T-cell (primary cell): Measurements from ENCODE around the gene TEAD1. TPM values are rescaled to one million over a fixed set of nuclear protein-coding genes. Genes with fewer than 3 reads are reported as not detected.

Experiments
- ATAC-seq, 4 experiments: fragments of 200-7000 bp in 3 of 4; fragments of 150-1000 bp in 1 of 4; cut with Tn5 transposase; replicated peaks in 1 of 4; 1 replicate in 3 of 4; 2 replicates in 1 of 4; pipeline ENCODE4 v1.10.0; 2021; ENCODE audit warnings: moderate library complexity in 3 of 4, mild to moderate bottlenecking in 2 of 4, moderate number of reproducible peaks in 1 of 4
- CTCF ChIA-PET, 2 donors: fragments of 300-600 bp; sonication (Branson Sonifier 250); formaldehyde crosslinking; loops; one replicate each; lab custom pipeline; 2022; ENCODE audit warnings: antibody characterized with exemption in 2 of 2; lab: Charles Lee
- POLR2A ChIA-PET, 2 donors: fragments of 300-600 bp; sonication (Branson Sonifier 250); formaldehyde crosslinking; loops; one replicate each; lab custom pipeline; 2022; ENCODE audit warnings: antibody characterized with exemption in 2 of 2; lab: Charles Lee
- DNase-seq, 35 experiments: peaks; one replicate each; pipeline versions ENCODE4 v3.0.0 to v3.0.0-alpha.2; 2013 to 2023
- H3K27ac ChIP-seq: one replicate; pipeline ENCODE4 v1.5.1; 2013; ENCODE audit warnings: low read length
- H3K27me3 ChIP-seq, 2 experiments: replicated peaks in 1 of 2; 1 replicate in 1 of 2; 2 replicates in 1 of 2; pipeline versions ENCODE4 v1.6.1 to v1.7.0; 2013; ENCODE audit warnings: low read length in 1 of 2, mixed read lengths in 1 of 2; ENCODE audit not compliant: control insufficient read depth in 2 of 2, insufficient read depth in 2 of 2; ENCODE audit errors: extremely low read depth in 1 of 2
- H3K36me3 ChIP-seq, 2 donors: 1 replicate in 1 of 2; 2 replicates in 1 of 2; pipeline versions ENCODE4 v1.6.1 to v1.7.0; 2013; ENCODE audit warnings: low read length in 1 of 2; ENCODE audit not compliant: control insufficient read depth in 2 of 2, insufficient read depth in 1 of 2; ENCODE audit errors: extremely low read depth in 1 of 2
- H3K4me1 ChIP-seq, 2 experiments: 1 replicate in 1 of 2; 2 replicates in 1 of 2; pipeline versions ENCODE4 v1.6.1 to v1.7.0; 2013; ENCODE audit warnings: low read length in 2 of 2, mixed read lengths in 1 of 2; ENCODE audit not compliant: insufficient read depth in 2 of 2, control insufficient read depth in 1 of 2; ENCODE audit errors: extremely low read depth in 1 of 2
- H3K4me3 ChIP-seq, 2 donors: 1 replicate in 1 of 2; 2 replicates in 1 of 2; pipeline versions ENCODE4 v1.5.1 to v1.7.0; 2013; ENCODE audit warnings: mild to moderate bottlenecking in 2 of 2, low read length in 1 of 2, moderate library complexity in 1 of 2; ENCODE audit not compliant: control insufficient read depth in 1 of 2; ENCODE audit errors: extremely low read depth in 1 of 2
- H3K9me3 ChIP-seq: 2 replicates; pipeline ENCODE4 v1.7.0; 2013
- H3K27ac Mint-ChIP-seq, 2 donors: one replicate each; pipeline ENCODE4 v1.8.0; 2020 to 2021; ENCODE audit warnings: mild to moderate bottlenecking in 2 of 2, mixed read lengths in 2 of 2
- H3K27me3 Mint-ChIP-seq, 2 donors: one replicate each; pipeline ENCODE4 v1.8.0; 2021 to 2022; ENCODE audit warnings: mixed read lengths in 2 of 2
- H3K36me3 Mint-ChIP-seq: one replicate; pipeline ENCODE4 v1.8.0; 2021; ENCODE audit warnings: mixed read lengths
- H3K4me1 Mint-ChIP-seq, 3 donors: one replicate each; pipeline ENCODE4 v1.8.0; 2020 to 2022; ENCODE audit warnings: mixed read lengths in 3 of 3, mild to moderate bottlenecking in 1 of 3
- H3K4me3 Mint-ChIP-seq, 3 donors: one replicate each; pipeline ENCODE4 v1.8.0; 2020 to 2022; ENCODE audit warnings: mild to moderate bottlenecking in 3 of 3, mixed read lengths in 3 of 3, moderate library complexity in 3 of 3
- H3K9me3 Mint-ChIP-seq, 3 donors: one replicate each; pipeline ENCODE4 v1.8.0; 2020 to 2022; ENCODE audit warnings: mixed read lengths in 3 of 3
- WGBS: methylation state at CpG from one replicate; pipeline ENCODE4 v1.1.5; 2013; ENCODE audit warnings: missing lambda C conversion rate; ENCODE audit not compliant: insufficient coverage; 5-methylcytosine and 5-hydroxymethylcytosine counted together
- total RNA-seq, 35 experiments: library from RNA in 6 of 35; stranded (reverse) in 6 of 35; fragments of 120-200 nt in 1 of 35; gene quantifications; one replicate each; pipeline versions ENCODE4 v1.2.1 to v1.2.4 and lab custom pipeline; 2013 to 2026

Gene TEAD1
- total RNA-seq, 5 donors from 2014 or later (not counting 1 experiment from before 2014, with no cell fraction given), result 0.20 to 0.72 (median 0.44) TPM; not detected in 1

- Mint-ChIP-seq H3K36me3 (no peaks in the 10 kb centered on the region), H3K27me3 (peaks cover 19 to 31% of the 10 kb centered on the region in 2 donors), H3K4me1 (no peaks in the 10 kb centered on the region), H3K4me3 (no peak overlapping the region), H3K27ac (no peak overlapping the region), H3K9me3 (no peaks in the 10 kb centered on the region)
- ChIA-PET CTCF (no interaction called here), POLR2A (no interaction called here)
- no peaks in the 10 kb centered on the region for H3K4me1 ChIP-seq
- H3K9me3 ChIP-seq, result no peaks in the 10 kb centered on the region
- peaks cover 0 to 5% of the 10 kb centered on the region in 2 experiments for H3K27me3 ChIP-seq
- no peak overlapping the region for H3K4me3 ChIP-seq
- DNase-seq, result no peak
- no CpG with 5 or more reads among the region's 5 CpGs for WGBS
- no peaks in the 10 kb centered on the region for H3K36me3 ChIP-seq
- no peak for ATAC-seq
- no peak overlapping the region for H3K27ac ChIP-seq
These were observed 103.1 kb downstream of the TEAD1 start for GRCh38 chr11:12777208-12777874.

GRCh38 chr11:12778240-12778905, 104.2 kb downstream of the TEAD1 start:
- H3K27ac ChIP-seq, result no peak overlapping the region
- no peak overlapping the region for H3K4me3 ChIP-seq
- Mint-ChIP-seq H3K9me3 (no peaks in the 10 kb centered on the region), H3K27ac (no peak overlapping the region), H3K36me3 (no peaks in the 10 kb centered on the region), H3K4me1 (no peaks in the 10 kb centered on the region), H3K27me3 (peaks cover 19 to 36% of the 10 kb centered on the region in 2 donors), H3K4me3 (no peak overlapping the region)
- DNase-seq (no peak), ATAC-seq (no peak)
- H3K9me3 ChIP-seq, result no peaks in the 10 kb centered on the region
- WGBS, result no CpG with 5 or more reads among the region's 2 CpGs
- H3K4me1 ChIP-seq, result no peaks in the 10 kb centered on the region
- peaks cover 2 to 5% of the 10 kb centered on the region in 2 experiments for H3K27me3 ChIP-seq
- CTCF ChIA-PET, result interaction anchor here in 1 of 2 donors (0.6 kb wide), 1 partner anchor 447 kb away, joined by 3 read pairs; no protein-coding TSS in a partner anchor
- no peaks in the 10 kb centered on the region for H3K36me3 ChIP-seq
- POLR2A ChIA-PET, result no interaction called here

- CTCF ChIA-PET, result no interaction called here
- Mint-ChIP-seq H3K27me3 (peaks cover 9 to 27% of the 10 kb centered on the region in 2 donors), H3K4me1 (no peaks in the 10 kb centered on the region), H3K9me3 (no peaks in the 10 kb centered on the region), H3K27ac (no peak overlapping the region), H3K36me3 (no peaks in the 10 kb centered on the region), H3K4me3 (no peak overlapping the region)
- H3K4me3 ChIP-seq, result no peak overlapping the region
- H3K36me3 ChIP-seq, result no peaks in the 10 kb centered on the region
- POLR2A ChIA-PET, result no interaction called here
- H3K9me3 ChIP-seq, result no peaks in the 10 kb centered on the region
- WGBS, result 88% methylated on average over 2 of the region's 2 CpGs
- H3K27me3 ChIP-seq, result peaks cover 2 to 15% of the 10 kb centered on the region in 2 experiments
- H3K27ac ChIP-seq, result no peak overlapping the region
- DNase-seq (no peak), ATAC-seq (no peak)
- no peaks in the 10 kb centered on the region for H3K4me1 ChIP-seq
These were observed 109.5 kb downstream of the TEAD1 start for GRCh38 chr11:12783765-12784164.

GRCh38 chr11:12784445-12784844, 110.2 kb downstream of the TEAD1 start:
- WGBS, result 33% methylated on average over 2 of the region's 3 CpGs
- DNase-seq (no peak), ATAC-seq (no peak)

GRCh38 chr11:12784987-12785386, 110.8 kb downstream of the TEAD1 start:
- Mint-ChIP-seq H3K36me3 (no peaks in the 10 kb centered on the region), H3K9me3 (no peaks in the 10 kb centered on the region), H3K27me3 (peaks cover 0 to 18% of the 10 kb centered on the region in 2 donors), H3K4me1 (no peaks in the 10 kb centered on the region), H3K4me3 (no peak overlapping the region), H3K27ac (no peak overlapping the region)
- no peaks in the 10 kb centered on the region for H3K9me3 ChIP-seq
- H3K4me1 ChIP-seq, result no peaks in the 10 kb centered on the region
- 71% methylated on average over 5 of the region's 5 CpGs for WGBS
- ATAC-seq, result no peak
- H3K27ac ChIP-seq, result no peak overlapping the region
- H3K4me3 ChIP-seq, result no peak overlapping the region
- H3K36me3 ChIP-seq, result no peaks in the 10 kb centered on the region
- peaks cover 2 to 23% of the 10 kb centered on the region in 2 experiments for H3K27me3 ChIP-seq
- POLR2A ChIA-PET, result no interaction called here
- CTCF ChIA-PET, result no interaction called here
- no peak for DNase-seq

More at GRCh38 chr11:12784445-12784844, 110.2 kb downstream of the TEAD1 start:
- ChIA-PET POLR2A (no interaction called here), CTCF (no interaction called here)
- Mint-ChIP-seq H3K36me3 (no peaks in the 10 kb centered on the region), H3K9me3 (no peaks in the 10 kb centered on the region), H3K27me3 (peaks cover 4 to 23% of the 10 kb centered on the region in 2 donors), H3K4me3 (no peak overlapping the region), H3K27ac (no peak overlapping the region), H3K4me1 (no peaks in the 10 kb centered on the region)
- H3K9me3 ChIP-seq, result no peaks in the 10 kb centered on the region
- no peak overlapping the region for H3K27ac ChIP-seq
- H3K4me3 ChIP-seq, result no peak overlapping the region
- no peaks in the 10 kb centered on the region for H3K4me1 ChIP-seq
- H3K27me3 ChIP-seq, result peaks cover 2 to 17% of the 10 kb centered on the region in 2 experiments
- H3K36me3 ChIP-seq, result no peaks in the 10 kb centered on the region

GRCh38 chr11:12785901-12786300, 111.7 kb downstream of the TEAD1 start:
- Mint-ChIP-seq H3K4me1 (no peaks in the 10 kb centered on the region), H3K4me3 (no peak overlapping the region), H3K36me3 (no peaks in the 10 kb centered on the region), H3K9me3 (no peaks in the 10 kb centered on the region), H3K27me3 (peaks cover 0 to 18% of the 10 kb centered on the region in 2 donors), H3K27ac (no peak overlapping the region)
- ATAC-seq (no peak), DNase-seq (no peak)
- no peaks in the 10 kb centered on the region for H3K36me3 ChIP-seq
- H3K4me3 ChIP-seq, result no peak overlapping the region
- H3K27me3 ChIP-seq, result peaks cover 2 to 24% of the 10 kb centered on the region in 2 experiments
- POLR2A ChIA-PET, result no interaction called here
- H3K27ac ChIP-seq, result no peak overlapping the region
- no peaks in the 10 kb centered on the region for H3K9me3 ChIP-seq
- H3K4me1 ChIP-seq, result no peaks in the 10 kb centered on the region
- no CpG with 5 or more reads among the region's 5 CpGs for WGBS
- CTCF ChIA-PET, result no interaction called here
